LNCAP (cell line): ENCODE results near the gene OTOR.

Experiments used
- TF ChIP-seq, protein P1 (sequence below): fragments of 450-650 bp; IDR thresholded peaks from 2 replicates; pipeline ENCODE4 v1.5.1; 2017; ENCODE audit warnings: mild to moderate bottlenecking

The OTOR gene

DNA sequence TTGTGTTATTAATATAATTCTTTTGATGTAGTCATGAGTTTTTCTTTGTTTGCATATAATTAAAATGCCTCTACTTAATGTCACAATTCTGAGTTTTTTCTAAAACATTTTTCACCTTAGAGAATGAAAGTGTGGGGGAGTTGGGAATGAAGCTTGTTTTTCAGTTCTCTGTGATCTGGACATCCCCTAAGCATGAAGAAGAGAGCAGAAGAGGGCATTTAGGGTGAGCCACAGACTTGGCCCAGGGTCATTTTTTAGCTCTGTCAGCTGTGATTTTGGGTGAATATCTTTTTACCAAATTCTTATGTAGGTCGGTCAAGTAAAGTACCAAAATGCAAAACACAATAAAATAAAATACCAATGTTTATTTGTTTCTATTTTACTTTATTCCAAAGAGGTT is 3.9 kb downstream of the OTOR start:
- TF ChIP-seq, protein P1, sequence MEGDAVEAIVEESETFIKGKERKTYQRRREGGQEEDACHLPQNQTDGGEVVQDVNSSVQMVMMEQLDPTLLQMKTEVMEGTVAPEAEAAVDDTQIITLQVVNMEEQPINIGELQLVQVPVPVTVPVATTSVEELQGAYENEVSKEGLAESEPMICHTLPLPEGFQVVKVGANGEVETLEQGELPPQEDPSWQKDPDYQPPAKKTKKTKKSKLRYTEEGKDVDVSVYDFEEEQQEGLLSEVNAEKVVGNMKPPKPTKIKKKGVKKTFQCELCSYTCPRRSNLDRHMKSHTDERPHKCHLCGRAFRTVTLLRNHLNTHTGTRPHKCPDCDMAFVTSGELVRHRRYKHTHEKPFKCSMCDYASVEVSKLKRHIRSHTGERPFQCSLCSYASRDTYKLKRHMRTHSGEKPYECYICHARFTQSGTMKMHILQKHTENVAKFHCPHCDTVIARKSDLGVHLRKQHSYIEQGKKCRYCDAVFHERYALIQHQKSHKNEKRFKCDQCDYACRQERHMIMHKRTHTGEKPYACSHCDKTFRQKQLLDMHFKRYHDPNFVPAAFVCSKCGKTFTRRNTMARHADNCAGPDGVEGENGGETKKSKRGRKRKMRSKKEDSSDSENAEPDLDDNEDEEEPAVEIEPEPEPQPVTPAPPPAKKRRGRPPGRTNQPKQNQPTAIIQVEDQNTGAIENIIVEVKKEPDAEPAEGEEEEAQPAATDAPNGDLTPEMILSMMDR = no peak

GRCh38 chr20:16752901-16753300 is 4.7 kb downstream of the OTOR start:
- TF ChIP-seq, protein P1 = no peak

DNA sequence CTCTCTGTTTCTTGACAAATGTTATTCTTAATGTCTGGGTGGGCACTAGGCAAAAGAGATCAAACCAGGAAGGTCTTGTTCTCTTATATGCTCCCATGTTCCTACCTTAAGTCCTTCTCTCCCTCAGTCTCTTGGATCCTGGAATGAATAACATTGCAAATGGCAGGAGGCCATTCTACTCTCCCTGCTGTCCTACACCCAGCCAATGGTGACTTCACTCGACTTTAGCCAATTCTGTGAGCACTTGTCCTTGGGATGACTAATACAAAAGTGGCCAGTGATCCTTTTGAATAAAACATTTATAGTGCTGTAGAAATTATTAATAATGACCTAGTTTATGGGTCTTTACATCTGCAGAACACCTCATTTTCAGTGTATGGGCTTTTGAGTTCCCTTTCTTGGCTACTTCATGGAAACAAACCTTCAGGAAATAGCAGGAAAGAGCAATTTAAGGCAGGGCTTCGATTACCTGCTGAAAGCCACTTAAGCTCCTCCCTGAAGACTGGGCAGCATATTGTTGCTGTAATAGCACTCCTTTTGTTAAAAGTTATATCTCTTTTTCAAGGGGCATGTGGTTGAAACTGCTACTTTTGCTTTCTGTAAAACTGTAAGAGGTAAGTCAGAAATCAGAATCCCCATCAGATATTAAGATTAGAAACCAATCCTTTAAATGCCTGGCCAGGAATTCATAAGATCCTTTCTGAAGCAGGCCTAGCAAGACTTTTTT is 10.5 kb downstream of the OTOR start:
- TF ChIP-seq, protein P1 = no peak

- TF ChIP-seq, protein P1 = no peak
Observed at GRCh38 chr20:16759181-16759563, 11.0 kb downstream of the OTOR start.

DNA sequence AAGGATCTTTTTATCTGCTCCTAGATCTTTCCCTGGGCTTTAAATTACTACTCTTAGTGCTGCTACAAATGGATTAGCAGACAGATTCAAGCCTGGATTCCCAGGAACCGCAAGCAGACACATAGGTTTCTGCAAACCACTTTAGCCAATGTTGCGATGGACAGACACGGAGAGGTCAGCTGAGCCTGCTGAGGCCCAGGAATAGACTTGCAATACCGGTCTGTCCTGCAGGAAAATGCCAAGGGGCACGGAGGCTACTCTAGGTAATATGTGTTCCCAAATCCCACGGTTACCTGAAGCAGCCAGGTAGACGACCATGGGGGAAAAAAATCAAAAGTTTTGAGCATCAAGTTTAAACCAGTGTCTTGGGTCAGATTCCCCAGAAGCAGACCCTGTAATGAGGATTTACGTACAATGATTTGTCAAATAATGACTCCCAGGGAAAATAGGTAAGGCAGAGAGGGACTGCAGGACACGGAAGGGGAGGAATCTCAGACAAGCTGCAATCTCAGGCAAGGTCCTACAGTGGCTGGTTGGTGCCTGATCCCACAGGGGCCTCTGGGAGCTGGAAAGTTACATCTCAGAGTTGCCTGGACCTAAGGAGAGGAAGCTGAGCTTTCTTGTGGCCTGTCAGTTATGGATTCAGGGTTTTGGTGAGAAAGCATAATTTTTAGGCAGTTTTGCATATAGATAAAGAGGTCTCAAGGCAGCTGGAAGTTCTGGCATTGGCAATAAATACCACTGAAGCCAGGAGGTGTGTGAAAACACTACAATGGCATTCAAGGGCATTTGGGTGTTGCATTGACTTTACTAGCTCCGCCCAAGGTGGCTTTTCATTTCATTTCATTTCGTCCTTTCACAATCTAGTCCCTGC is 12.5 kb downstream of the OTOR start:
- TF ChIP-seq, protein P1 = no peak

- TF ChIP-seq, protein P1 = peak; percentile 87
Observed at GRCh38 chr20:16761305-16761829, 13.2 kb downstream of the OTOR start.

- TF ChIP-seq, protein P1 = no peak
Observed at GRCh38 chr20:16764560-16764959, 16.4 kb downstream of the OTOR start.
